ENCODE results near the gene ITM2C.
A peak's percentile ranks its signal among the peaks of the same experiment; 100 is the strongest.

Gene ITM2C, protein sequence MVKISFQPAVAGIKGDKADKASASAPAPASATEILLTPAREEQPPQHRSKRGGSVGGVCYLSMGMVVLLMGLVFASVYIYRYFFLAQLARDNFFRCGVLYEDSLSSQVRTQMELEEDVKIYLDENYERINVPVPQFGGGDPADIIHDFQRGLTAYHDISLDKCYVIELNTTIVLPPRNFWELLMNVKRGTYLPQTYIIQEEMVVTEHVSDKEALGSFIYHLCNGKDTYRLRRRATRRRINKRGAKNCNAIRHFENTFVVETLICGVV

DNA sequence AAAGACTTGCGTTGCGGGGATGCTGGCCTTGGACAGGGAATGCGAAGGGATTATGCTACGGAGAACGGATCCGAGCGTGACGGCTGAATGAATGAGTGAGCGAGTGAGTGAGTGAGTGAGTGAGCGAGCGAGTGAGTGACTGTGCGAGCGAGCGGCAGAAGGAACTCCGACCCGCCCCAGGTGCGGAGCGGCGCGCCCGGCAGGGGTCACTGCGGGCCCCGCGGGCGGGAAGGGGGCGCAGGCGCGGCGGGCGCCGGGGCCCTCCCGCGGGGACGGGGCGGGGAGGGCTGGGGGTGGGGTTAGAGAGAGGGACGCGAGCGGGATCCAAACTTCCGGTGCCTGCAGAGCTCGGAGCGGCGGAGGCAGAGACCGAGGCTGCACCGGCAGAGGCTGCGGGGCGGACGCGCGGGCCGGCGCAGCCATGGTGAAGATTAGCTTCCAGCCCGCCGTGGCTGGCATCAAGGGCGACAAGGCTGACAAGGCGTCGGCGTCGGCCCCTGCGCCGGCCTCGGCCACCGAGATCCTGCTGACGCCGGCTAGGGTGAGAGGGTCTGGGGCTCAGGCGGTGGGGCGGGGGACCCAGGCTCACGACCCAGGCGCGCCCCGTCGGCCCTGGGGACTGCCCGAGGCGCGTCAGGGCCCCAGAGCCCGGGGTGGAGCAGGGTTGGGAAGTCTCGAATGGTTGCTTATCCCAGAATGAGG, at the start of gene ITM2C:
Gene ITM2C, plus strand, starts transcription at position 338 of the 702 bp plus-strand sequence. Its CDS starts 84 bp downstream, at position 422.
- H3K4me3 Mint-ChIP-seq: peak within 1 kb of the TSS; percentile 93
- H3K27me3 Mint-ChIP-seq: peaks cover 81% of the 10 kb centered on the region
- H3K4me1 Mint-ChIP-seq: peaks cover 45% of the 10 kb centered on the region
- peak; percentile 83 for DNase-seq
- H3K9me3 Mint-ChIP-seq: no peaks in the 10 kb centered on the region
- H3K36me3 Mint-ChIP-seq: no peaks in the 10 kb centered on the region
- CTCF ChIA-PET: interaction anchor here (0.7 to 1.0 kb wide), 3 partner anchors 11 to 188 kb away, joined by 3 to 4 read pairs (median 4); no protein-coding TSS in a partner anchor
- H3K27ac Mint-ChIP-seq: peak within 1 kb of the TSS; percentile 42

DNA sequence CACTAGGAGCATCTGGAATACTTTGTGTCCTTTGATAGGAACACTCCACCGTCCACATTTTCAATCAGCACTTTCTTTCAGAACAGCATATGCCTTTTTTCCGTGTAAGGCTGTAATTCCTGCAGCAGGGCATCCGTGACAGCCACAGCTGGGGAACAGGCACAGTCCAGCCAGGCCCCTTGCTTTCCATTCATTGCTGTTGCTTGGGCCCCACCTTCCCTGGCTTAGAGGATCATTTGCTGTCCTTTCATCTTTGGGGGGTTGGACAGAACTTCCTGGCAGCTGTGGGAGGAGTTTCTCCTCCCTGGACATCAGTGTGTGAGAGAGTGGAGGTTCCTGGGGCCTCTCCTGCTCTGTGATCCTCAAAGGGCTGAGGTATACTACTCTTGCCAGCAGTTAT, 49.7 kb upstream of the ITM2C start:
- no peaks in the 10 kb centered on the region for H3K27me3 Mint-ChIP-seq
- CTCF ChIA-PET: interaction anchor here (1.4 to 2.2 kb wide), 3 partner anchors 7 to 172 kb away, joined by 3 to 9 read pairs (median 4); no protein-coding TSS in a partner anchor
- peak overlapping the region; percentile 72 for H3K27ac Mint-ChIP-seq
- H3K9me3 Mint-ChIP-seq: no peaks in the 10 kb centered on the region
- H3K36me3 Mint-ChIP-seq: peaks cover 75% of the 10 kb centered on the region
- no peak for DNase-seq
- H3K4me1 Mint-ChIP-seq: peaks cover 22% of the 10 kb centered on the region
- no peak overlapping the region for H3K4me3 Mint-ChIP-seq

DNA sequence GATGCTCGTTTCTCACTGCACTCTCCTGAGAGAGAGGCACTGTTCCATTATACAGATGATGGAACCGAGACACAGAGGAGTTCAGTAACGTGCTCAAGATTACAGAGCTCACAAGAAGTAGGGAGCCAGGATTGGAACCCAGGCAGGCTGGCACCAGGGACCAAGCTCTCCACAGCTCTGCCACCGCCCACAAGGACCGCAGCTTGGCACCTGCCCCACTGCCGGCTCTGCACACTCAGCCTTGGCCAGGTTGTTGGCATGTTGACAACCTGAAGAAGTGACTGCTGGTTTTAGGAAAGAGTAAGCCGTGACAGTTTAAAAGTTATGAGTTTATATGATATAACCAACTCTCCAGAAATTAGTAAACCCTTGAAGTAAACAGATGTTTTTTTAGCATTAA, 48.0 kb upstream of the ITM2C start:
- peaks cover 75% of the 10 kb centered on the region for H3K36me3 Mint-ChIP-seq
- H3K27me3 Mint-ChIP-seq: no peaks in the 10 kb centered on the region
- peaks cover 19% of the 10 kb centered on the region for H3K4me1 Mint-ChIP-seq
- no peak for DNase-seq
- H3K9me3 Mint-ChIP-seq: no peaks in the 10 kb centered on the region
- no peak overlapping the region for H3K4me3 Mint-ChIP-seq
- peak overlapping the region; percentile 39 for H3K27ac Mint-ChIP-seq
- CTCF ChIA-PET: interaction anchor here (0.7 to 1.4 kb wide), 4 partner anchors 12 to 170 kb away, joined by 3 to 4 read pairs (median 3); no protein-coding TSS in a partner anchor

DNA sequence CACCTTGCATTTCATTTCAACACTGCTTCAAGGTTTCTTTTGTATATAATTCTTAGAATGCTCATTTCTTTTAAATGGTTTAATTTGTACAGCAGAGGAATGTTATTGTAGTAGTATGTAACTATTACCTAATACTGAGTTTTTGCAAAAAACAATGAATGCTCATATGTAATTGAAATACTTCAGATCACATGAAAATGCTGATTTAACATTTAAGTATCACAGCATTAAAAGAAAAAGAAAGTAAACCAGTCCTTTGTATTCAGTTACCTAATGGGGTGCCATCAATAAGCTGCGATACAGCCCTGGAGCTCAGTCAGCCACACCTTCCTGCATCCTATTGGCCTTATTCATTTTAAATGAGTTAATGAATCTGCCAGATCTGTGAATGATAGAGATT, 45.3 kb upstream of the ITM2C start:
- CTCF ChIA-PET: interaction anchor here (0.9 to 2.0 kb wide), 4 partner anchors 10 to 57 kb away, joined by 3 to 6 read pairs (median 4); no protein-coding TSS in a partner anchor
- peak overlapping the region; percentile 19 for H3K27ac Mint-ChIP-seq
- peaks cover 20% of the 10 kb centered on the region for H3K4me1 Mint-ChIP-seq
- no peak overlapping the region for H3K4me3 Mint-ChIP-seq
- peaks cover 57% of the 10 kb centered on the region for H3K36me3 Mint-ChIP-seq
- DNase-seq: no peak
- no peaks in the 10 kb centered on the region for H3K9me3 Mint-ChIP-seq
- H3K27me3 Mint-ChIP-seq: peaks cover 6% of the 10 kb centered on the region

DNA sequence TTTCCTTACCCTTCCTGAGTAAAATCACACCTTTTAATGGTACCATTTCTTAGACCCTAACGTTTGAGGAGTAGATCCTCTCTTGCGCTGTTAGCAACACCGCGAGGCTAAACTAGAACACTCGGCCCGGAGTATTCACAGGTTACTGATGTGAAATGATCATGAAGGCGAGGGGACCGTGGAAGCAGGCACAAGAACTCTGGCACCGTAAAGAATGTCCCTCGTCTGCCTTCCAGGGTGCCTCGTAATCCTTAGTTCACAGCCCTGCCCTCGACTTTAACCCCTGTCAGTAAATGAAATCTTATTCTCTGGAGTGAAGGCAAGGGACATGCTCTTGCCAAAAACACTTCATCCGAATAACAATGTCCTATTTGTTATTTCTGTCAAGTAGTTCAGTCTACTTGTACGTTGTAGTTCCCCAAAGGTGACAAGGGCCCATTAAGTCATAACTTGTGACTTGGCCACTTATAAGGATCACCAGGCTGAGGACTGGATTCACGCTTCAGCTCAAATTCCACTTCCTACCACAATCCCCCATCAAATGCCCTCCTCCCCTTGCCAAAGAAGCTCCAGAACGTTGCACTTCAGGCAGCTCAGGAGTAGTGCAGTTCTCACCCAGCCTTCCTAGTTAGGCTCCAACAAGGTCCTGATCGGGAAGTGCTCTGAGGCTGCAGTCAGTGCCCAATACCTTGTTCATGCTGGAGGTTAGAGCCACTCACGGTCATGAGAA, 43.3 kb upstream of the ITM2C start:
- peaks cover 41% of the 10 kb centered on the region for H3K36me3 Mint-ChIP-seq
- H3K4me3 Mint-ChIP-seq: no peak overlapping the region
- H3K4me1 Mint-ChIP-seq: peaks cover 10% of the 10 kb centered on the region
- H3K9me3 Mint-ChIP-seq: no peaks in the 10 kb centered on the region
- peaks cover 20% of the 10 kb centered on the region for H3K27me3 Mint-ChIP-seq
- peak overlapping the region; percentile 11 for H3K27ac Mint-ChIP-seq
- CTCF ChIA-PET: interaction anchor here (0.6 to 3.6 kb wide), 3 partner anchors 26 to 754 kb away, joined by 3 to 28 read pairs (median 17); no protein-coding TSS in a partner anchor
- DNase-seq: no peak

DNA sequence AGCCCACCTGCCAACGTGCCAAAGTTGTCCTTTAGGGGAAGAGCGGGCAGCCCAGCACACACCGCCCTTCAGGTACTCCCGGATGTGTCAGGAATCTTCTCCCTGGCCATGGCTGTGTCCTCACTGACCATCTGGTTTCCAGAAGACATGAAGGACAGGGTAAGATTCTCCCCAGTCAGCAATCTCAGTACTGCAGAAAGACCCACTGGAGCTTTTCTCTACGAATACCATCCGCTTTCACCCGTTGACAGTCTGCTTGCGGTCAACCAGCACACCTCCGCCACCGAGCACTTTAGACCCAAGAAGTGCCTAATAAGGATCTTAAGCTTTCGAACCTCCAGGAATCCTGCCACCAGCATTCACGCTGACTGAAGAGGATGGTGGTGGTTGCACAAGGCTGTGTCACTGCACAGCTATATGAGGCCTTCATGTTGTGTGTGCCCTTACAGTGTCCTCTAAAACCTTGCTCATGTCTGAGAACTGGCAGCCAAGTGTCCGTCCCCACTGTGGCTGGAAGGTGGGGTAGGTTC, 42.7 kb upstream of the ITM2C start:
- Mint-ChIP-seq H3K4me1 (peaks cover 13% of the 10 kb centered on the region), H3K36me3 (peaks cover 35% of the 10 kb centered on the region), H3K9me3 (no peaks in the 10 kb centered on the region), H3K27me3 (peaks cover 26% of the 10 kb centered on the region), H3K4me3 (no peak overlapping the region), H3K27ac (peak overlapping the region; percentile 11)
- no peak for DNase-seq
- CTCF ChIA-PET: interaction anchor here (0.6 to 3.6 kb wide), 4 partner anchors 8 to 755 kb away, joined by 3 to 28 read pairs (median 10); no protein-coding TSS in a partner anchor

DNA sequence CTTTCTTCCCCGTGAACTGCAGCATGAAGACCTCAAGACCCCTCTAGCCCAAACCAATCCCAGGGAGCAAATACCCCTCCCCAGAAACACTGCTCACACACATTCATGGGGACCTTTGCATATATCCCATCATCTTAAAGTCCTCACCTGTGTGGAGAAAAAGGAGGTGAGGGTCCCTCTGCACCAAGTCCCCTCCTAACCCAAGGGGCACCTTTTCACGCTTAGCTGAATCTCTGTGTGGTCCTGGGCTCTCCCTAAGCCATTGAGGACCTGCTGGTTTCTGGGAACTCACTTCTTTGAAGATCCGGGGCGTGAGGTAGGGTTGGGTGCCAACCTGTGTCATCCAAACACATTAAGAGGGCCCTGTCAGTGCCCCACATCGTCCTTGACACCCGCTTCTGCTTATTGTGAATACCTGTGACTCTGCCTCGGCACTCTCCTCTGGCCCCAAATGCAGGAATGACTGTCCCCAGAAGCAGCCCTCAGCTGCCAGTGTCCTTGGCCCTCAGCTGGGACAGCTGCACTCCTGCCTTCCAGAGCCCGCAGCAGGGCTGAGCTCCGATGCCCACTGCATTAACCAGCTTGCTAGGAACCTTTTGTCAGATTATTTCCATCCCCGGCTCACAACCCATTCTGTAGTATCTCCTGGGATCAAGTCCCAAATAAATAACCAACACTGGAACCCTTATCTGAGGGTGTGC, 41.3 kb upstream of the ITM2C start:
- Mint-ChIP-seq H3K36me3 (peaks cover 25% of the 10 kb centered on the region), H3K27ac (peak overlapping the region; percentile 14), H3K9me3 (no peaks in the 10 kb centered on the region), H3K4me3 (no peak overlapping the region), H3K27me3 (peaks cover 35% of the 10 kb centered on the region), H3K4me1 (peaks cover 19% of the 10 kb centered on the region)
- DNase-seq: no peak
- CTCF ChIA-PET: interaction anchor here (0.8 to 3.6 kb wide), 19 partner anchors 8 to 234 kb away, joined by 3 to 42 read pairs (median 7); partner anchors contain the start of gene PSMD1

DNA sequence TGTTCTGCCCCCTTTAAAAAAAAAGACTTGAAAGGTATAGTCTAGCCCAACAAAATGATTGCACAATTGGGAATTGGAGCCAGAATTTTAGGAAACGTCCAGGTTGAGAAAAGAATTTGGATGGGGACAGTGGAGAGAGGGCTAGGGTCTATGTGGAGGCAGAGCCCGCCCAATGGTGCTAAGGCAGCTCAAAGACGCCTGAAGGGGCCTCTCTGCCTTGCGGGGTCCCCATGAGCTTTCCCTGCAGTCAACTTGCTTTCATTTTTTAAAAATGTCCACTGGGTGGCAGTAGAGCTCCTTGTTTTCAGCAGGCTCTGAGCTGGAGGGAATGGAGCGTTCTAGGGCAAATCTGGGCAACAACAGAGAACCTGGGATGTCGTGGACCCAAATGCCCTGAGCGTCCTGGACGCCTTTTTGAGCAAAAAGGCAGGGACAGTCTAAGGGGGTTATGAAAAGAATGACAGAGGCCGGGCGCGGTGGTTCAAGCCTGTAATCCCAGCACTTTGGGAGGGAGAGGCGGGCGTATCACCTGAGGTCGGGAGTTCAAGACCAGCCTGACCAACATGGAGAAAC, 40.2 kb upstream of the ITM2C start:
- CTCF ChIA-PET: interaction anchor here (0.7 to 3.6 kb wide), 35 partner anchors 8 to 234 kb away, joined by 3 to 42 read pairs (median 4); partner anchors contain the start of genes GPR55 and PSMD1
- Mint-ChIP-seq H3K36me3 (peaks cover 16% of the 10 kb centered on the region), H3K4me1 (peaks cover 22% of the 10 kb centered on the region), H3K27ac (peak overlapping the region; percentile 24), H3K9me3 (no peaks in the 10 kb centered on the region), H3K4me3 (no peak overlapping the region), H3K27me3 (peaks cover 46% of the 10 kb centered on the region)
- DNase-seq: peak; percentile 62

DNA sequence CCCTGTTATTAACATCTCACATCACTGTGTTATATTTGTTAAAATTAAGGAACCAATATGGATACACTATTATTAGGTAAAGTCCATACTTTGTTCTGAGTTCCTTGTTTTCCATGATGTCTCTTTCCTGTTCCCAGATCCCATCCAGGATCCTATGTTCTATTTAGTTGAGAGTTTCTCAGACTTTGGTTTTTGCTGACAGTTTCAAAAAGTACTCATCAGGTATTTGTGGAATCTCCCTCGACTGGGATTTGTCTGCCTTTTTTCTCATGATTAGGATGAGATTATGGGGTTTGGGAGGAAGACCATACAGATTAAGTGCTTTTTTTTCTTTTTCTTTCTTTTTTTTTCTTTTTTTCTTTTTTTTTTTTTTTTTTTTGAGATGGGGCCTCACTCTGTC, 39.4 kb upstream of the ITM2C start:
- no peaks in the 10 kb centered on the region for H3K9me3 Mint-ChIP-seq
- H3K27ac Mint-ChIP-seq: no peak overlapping the region
- no peak for DNase-seq
- peaks cover 22% of the 10 kb centered on the region for H3K4me1 Mint-ChIP-seq
- H3K4me3 Mint-ChIP-seq: no peak overlapping the region
- CTCF ChIA-PET: interaction anchor here (0.6 to 2.1 kb wide), 6 partner anchors 8 to 779 kb away, joined by 3 to 10 read pairs (median 4); no protein-coding TSS in a partner anchor
- peaks cover 55% of the 10 kb centered on the region for H3K27me3 Mint-ChIP-seq
- H3K36me3 Mint-ChIP-seq: peaks cover 11% of the 10 kb centered on the region

DNA sequence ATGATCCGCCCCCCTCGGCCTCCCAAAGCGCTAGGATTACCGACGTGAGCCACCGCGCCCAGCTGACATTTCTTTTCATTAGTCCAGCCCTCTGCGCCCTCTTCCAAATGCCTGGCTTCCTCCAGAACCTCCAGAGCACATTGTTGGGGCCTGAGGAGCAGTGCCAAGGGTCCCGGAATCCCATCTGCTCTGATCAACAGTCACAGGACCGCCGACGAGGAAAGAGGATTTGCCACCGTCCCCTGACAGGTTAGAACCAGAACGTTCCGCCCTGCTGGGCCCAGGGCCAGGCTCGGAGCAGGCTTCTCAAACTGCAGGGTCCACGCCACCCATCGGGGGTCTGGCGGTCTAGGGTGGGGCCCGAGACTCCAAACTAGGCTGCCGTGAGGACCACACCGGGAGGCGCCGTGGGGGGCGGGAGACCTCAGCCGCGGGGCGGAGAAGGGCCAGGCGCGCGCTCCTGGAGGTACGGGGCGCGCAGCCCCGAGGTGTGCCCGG, 36.9 kb upstream of the ITM2C start:
- H3K27ac Mint-ChIP-seq: no peak overlapping the region
- H3K4me1 Mint-ChIP-seq: peaks cover 22% of the 10 kb centered on the region
- CTCF ChIA-PET: interaction anchor here (1.7 to 2.1 kb wide), 2 partner anchors 21 to 157 kb away, joined by 4 to 5 read pairs; no protein-coding TSS in a partner anchor
- H3K36me3 Mint-ChIP-seq: no peaks in the 10 kb centered on the region
- no peaks in the 10 kb centered on the region for H3K9me3 Mint-ChIP-seq
- no peak overlapping the region for H3K4me3 Mint-ChIP-seq
- peaks cover 79% of the 10 kb centered on the region for H3K27me3 Mint-ChIP-seq
- DNase-seq: no peak

DNA sequence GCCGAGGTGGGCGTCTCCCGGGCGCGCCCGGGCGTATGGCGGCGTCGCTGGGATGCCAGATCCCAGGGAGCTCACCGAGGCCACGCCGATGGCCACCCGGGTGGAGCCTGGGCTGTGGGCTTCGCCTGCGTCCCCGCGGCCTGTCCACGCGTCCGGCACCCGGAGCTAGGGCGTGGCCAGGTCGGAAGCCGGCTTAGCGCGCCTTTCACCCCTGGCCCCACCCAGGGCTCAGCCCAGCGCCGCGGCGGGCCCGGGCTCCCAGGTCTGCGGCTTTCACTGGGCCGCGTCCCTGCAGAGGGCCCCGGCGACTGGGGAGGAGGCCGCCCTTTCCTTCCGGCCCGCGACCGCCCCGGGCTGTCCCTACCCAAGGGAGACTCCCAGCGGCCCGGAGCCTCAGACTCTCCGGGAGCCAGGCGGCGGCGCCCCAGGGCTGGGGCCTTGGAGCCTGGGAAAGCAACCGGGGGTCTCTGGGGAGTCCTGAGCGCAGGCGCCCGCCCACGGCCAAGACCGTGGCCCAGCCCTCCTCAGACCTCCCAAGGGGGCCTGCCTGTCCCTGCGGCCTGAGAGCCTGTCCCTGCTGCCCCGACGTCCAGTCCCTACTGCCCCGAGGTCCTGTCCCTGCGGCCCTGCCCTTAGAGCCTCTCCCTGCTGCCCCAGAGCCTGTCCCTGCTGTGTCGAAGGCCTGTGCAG, 36.3 kb upstream of the ITM2C start:
- Mint-ChIP-seq H3K27ac (no peak overlapping the region), H3K9me3 (no peaks in the 10 kb centered on the region), H3K36me3 (no peaks in the 10 kb centered on the region), H3K4me1 (peaks cover 22% of the 10 kb centered on the region), H3K27me3 (peaks cover 81% of the 10 kb centered on the region), H3K4me3 (peak overlapping the region; percentile 45)
- DNase-seq: peak; percentile 42
- CTCF ChIA-PET: interaction anchor here (0.6 to 2.1 kb wide), 4 partner anchors 11 to 157 kb away, joined by 3 to 5 read pairs (median 4); no protein-coding TSS in a partner anchor

DNA sequence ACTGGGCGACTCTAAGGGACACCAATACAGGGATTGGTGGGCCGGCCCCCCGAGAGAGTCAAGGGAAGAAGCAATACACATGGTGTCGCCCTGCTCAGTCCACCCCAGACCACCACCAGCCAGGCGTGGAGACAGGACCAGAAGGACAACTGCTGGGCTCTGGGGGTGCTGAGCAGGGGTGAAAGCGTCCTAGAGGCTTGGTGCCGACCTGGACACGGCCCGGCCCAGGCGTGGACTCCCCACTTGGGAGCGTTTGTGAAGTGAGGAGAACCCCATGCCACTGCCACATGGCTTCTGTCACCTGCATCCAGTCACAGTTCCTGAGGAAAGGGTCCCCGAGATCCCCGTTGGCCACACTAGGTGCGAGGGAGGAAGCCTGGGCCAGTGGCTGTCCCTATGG, 35.4 kb upstream of the ITM2C start:
- CTCF ChIA-PET: interaction anchor here (1.0 to 1.3 kb wide), 2 partner anchors 10 to 11 kb away, joined by 3 read pairs; no protein-coding TSS in a partner anchor
- Mint-ChIP-seq H3K4me1 (peaks cover 15% of the 10 kb centered on the region), H3K4me3 (peak overlapping the region; percentile 45), H3K27ac (no peak overlapping the region), H3K9me3 (no peaks in the 10 kb centered on the region), H3K27me3 (peaks cover 78% of the 10 kb centered on the region), H3K36me3 (no peaks in the 10 kb centered on the region)
- DNase-seq: no peak
